Right lobe of liver (tissue), 6 donors: ENCODE results near the gene SCRN2. TPM values are rescaled to one million over a fixed set of nuclear protein-coding genes. Genes with fewer than 3 reads are reported as not detected.

ENCODE experiments used
- ATAC-seq, 4 donors: fragments of 200-7000 bp; cut with Tn5 transposase; one replicate each; pipeline ENCODE4 v1.9.1; 2020; ENCODE audit warnings: mild to moderate bottlenecking in 4 of 4, moderate library complexity in 4 of 4
- DNase-seq, 3 donors: peaks; one replicate each; pipeline ENCODE4 v3.0.0-alpha.2; 2020
- H3K27ac ChIP-seq, 3 donors: fragments of 200-600 bp; one replicate each; pipeline ENCODE4 v1.8.0; 2022
- H3K27me3 ChIP-seq, 2 donors: fragments of 200-600 bp; one replicate each; pipeline ENCODE4 v1.8.0; 2022
- H3K36me3 ChIP-seq, 4 donors: fragments of 200-600 bp; sonication (generic) in 1 of 4; one replicate each; pipeline versions ENCODE4 v1.5.1 to v1.8.0; 2017 to 2022; ENCODE audit warnings: control low read depth in 1 of 4
- H3K4me1 ChIP-seq, 4 donors: fragments of 200-600 bp; sonication (generic) in 1 of 4; one replicate each; pipeline versions ENCODE4 v1.5.1 to v1.8.0; 2017 to 2022; ENCODE audit warnings: control low read depth in 1 of 4
- H3K4me3 ChIP-seq, 3 donors: fragments of 200-600 bp; one replicate each; pipeline ENCODE4 v1.8.0; 2022
- H3K9me3 ChIP-seq, 4 donors: fragments of 200-600 bp; sonication (generic) in 1 of 4; one replicate each; pipeline versions ENCODE4 v1.5.1 to v1.8.0; 2017 to 2022; ENCODE audit warnings: control low read depth in 1 of 4
- POLR2A ChIP-seq: fragments of 450-650 bp; IDR thresholded peaks from one replicate; pipeline ENCODE4 v1.6.1; 2017; ENCODE audit warnings: antibody characterized with exemption, mild to moderate bottlenecking
- WGBS: methylation state at CpG from one replicate; pipeline ENCODE4 v1.1.6; 2018; ENCODE audit warnings: low coverage, low lambda C conversion rate; ENCODE audit not compliant: insufficient coverage; ENCODE audit errors: missing lambda C conversion rate; 5-methylcytosine and 5-hydroxymethylcytosine counted together
- intact Hi-C, 2 donors: fragments of 100-400 bp; cut with DNase I; formaldehyde crosslinking; loops; one replicate each; pipeline versions ENCODE4 v1.11.2 to v1.14.1; 2022
- total RNA-seq, 6 experiments: library from RNA; depleted of rRNA in 2 of 6; stranded (reverse); fragments of >200 nt in 2 of 6; fragmentation: NEBNext Ultra II Directional in 3 of 6; extraction: Animal tissue kit (Norgen Biotek cat#: 25700) in 3 of 6; gene quantifications; one replicate each; pipeline versions ENCODE4 v1.1.0 to v1.2.4, GENCODE V29; 2016 to 2023
- TF ChIP-seq, protein P1 (sequence below), 4 donors: fragments of 200-600 bp in 3 of 4; fragments of 450-650 bp in 1 of 4; IDR thresholded peaks; one replicate each; pipeline versions ENCODE4 v1.5.1 to v1.8.0; 2016 to 2022; ENCODE audit warnings: antibody characterized with exemption in 4 of 4, mild to moderate bottlenecking in 2 of 4
- donor health status: DM: no; HTN: yes; CAD: no.
- donor health status: DM: no; HTN: no; CAD: no.
- donor health status: DM: no; HTN: no; CAD: no.
- donor health status: DM: no; HTN: yes; CAD: no.
- donor health status: DM: no; HTN: yes; CAD: no.

SCRN2 gene
- total RNA-seq, 6 experiments from 2014 or later, result 18.1 to 25.7 (median 19.6) TPM

DNA sequence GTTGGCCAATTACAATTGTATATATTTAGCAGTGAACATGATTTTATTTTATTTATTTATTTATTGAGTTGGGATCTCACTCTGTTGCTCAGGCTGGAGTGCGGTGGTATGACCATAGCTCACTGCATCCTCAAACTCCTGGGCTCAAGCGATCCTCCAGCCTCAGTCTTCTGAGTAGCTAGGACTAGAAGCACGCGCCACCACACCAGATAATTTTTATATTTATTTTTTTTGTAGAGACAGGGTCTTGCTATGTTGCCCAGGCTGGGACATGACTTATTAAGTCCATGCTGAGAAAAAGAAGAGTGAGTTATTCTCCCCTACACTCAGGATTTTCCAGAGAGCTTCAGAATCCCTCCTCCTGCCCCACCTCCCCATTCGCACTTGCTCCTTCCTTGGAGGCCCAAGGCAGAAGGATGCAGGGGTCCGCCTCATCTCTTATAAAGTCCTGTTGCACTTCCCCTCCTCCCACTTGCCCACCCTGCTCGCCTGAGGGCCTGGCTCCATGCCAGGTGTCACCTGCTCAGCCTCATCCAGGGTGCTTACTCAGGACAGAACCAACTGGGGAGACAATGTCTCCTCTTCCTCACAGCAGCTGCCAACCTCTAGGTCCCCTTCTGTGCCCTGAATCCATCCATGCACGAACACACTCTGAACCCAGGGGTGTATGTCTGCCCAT is 38.8 kb upstream of the SCRN2 start:
- Histone ChIP-seq H3K4me3 (no peak overlapping the region), H3K27me3 (no peaks in the 10 kb centered on the region), H3K4me1 (peaks cover 0 to 8% (median 4%) of the 10 kb centered on the region in 4 donors), H3K27ac (no peak overlapping the region), H3K9me3 (no peaks in the 10 kb centered on the region), H3K36me3 (no peaks in the 10 kb centered on the region)
- no peak for ATAC-seq
- TF ChIP-seq POLR2A, result no peak
- TF ChIP-seq, protein P1, sequence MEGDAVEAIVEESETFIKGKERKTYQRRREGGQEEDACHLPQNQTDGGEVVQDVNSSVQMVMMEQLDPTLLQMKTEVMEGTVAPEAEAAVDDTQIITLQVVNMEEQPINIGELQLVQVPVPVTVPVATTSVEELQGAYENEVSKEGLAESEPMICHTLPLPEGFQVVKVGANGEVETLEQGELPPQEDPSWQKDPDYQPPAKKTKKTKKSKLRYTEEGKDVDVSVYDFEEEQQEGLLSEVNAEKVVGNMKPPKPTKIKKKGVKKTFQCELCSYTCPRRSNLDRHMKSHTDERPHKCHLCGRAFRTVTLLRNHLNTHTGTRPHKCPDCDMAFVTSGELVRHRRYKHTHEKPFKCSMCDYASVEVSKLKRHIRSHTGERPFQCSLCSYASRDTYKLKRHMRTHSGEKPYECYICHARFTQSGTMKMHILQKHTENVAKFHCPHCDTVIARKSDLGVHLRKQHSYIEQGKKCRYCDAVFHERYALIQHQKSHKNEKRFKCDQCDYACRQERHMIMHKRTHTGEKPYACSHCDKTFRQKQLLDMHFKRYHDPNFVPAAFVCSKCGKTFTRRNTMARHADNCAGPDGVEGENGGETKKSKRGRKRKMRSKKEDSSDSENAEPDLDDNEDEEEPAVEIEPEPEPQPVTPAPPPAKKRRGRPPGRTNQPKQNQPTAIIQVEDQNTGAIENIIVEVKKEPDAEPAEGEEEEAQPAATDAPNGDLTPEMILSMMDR (IDR thresholded peaks at IDR 0.05), result no peak
- intact Hi-C loops, result no loop called here
- no peak for DNase-seq
- 79% methylated on average over 6 of the region's 8 CpGs for WGBS

DNA sequence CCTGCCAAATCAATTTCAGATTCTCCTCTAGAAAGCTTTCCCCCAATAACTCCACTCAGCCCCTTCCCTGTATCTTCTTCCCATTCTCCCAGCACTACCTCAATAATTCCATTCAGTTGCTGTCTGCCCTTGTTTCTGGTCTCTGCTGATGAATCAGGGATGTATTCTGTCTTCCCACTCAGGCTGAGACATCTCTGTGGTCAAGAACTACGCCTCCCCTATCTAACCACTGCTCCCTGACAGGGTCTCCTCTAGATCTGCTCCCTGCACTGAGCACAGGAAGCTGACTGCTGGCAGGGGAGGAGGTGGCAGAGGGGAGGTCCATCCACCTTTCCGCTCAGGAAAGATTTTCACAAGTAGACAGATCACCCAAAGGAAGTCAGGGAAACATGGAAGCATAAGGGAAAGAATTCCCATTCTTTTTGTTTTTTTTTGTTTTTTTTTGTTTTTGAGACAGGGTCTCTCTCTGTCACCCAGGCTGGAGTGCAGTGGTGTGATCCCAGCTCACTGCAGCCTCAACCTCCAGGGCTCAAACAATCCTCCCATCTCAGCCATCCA is 38.0 kb upstream of the SCRN2 start:
- Histone ChIP-seq H3K9me3 (no peaks in the 10 kb centered on the region), H3K27ac (no peak overlapping the region), H3K4me1 (peaks cover 0 to 8% (median 4%) of the 10 kb centered on the region in 4 donors), H3K36me3 (no peaks in the 10 kb centered on the region), H3K27me3 (no peaks in the 10 kb centered on the region), H3K4me3 (no peak overlapping the region)
- ATAC-seq (no peak), DNase-seq (no peak)
- intact Hi-C loops, result no loop called here
- TF ChIP-seq POLR2A, result no peak
- TF ChIP-seq, protein P1 (IDR thresholded peaks at IDR 0.05), result no peak
- WGBS, result 72% methylated on average over 2 of the region's 2 CpGs

DNA sequence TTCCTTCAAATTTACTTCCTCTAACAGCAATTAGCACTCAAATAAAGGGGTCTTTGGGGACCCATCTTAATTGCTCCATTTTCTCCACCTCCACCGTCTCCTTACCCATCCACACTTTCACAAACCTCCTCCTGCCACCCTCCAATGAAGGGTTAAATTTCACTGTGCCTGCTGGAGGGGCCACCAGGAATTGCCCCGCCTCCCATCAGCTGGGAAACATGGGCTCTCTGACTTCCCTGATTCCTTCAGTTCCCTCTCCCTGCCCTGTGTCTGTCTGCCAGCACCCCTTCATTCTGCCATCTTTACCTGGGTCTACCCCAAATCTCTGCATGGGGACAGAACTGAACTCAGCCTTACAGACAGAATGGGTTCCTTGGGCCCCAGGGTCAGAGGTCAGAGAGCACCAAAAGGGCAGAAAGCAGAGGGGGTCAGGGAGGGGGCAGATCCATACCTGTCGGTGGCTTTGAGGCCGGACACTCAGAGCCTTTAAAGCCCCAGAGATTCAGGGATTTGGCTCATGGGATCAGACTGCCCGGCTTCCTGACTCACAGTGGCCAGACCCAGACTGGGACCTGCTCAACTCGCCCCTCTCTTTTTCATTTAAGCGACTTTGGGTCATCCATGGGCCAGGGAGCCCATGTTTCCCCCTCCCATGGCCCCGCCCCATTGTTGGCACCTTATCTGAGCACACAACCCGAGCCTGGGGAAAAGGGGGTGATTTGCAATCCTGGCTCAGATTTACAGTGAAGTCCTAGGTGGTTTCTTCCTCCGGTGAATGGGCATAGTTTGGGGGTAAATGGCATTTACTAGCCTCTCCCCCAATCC is 37.3 kb upstream of the SCRN2 start:
- 87% methylated on average over 5 of the region's 10 CpGs for WGBS
- no peaks in the 10 kb centered on the region for H3K27me3 ChIP-seq
- peak in 1 of 3 donors; percentile 14 for DNase-seq

DNA sequence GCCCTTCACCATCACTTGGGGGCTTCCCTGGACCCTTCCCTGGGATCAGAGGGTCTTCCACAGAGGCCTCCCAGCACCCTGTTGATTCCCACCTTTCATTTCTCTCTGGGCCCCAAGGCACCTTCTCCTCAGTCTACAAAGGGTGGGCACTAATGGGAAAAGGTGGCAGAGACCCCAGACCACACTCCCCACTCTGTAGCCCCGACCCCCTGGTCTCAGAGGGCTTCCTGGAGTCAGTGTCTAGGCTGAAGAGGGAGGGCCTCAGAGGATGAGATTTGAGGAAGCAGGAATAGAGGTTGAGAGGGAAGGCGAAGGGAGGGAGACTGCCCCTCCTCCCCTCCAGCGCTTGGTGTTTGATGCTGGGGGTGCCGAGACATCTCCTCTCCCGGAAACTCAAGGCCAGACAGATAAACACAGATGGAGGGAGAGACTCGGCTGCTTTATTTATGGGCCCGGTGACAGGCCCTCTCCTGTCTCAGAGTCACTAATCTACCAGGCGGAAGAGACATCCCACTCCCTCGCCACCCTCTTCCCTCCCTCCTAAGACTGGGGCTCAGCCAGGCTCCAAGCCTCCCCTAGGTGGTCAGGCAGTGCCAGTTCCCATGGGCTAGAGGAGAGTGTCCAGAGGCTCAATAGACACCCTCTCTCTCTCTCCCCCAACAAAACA is 36.4 kb upstream of the SCRN2 start:
- no peak for TF ChIP-seq POLR2A
- TF ChIP-seq, protein P1 (IDR thresholded peaks at IDR 0.05), result no peak
- Histone ChIP-seq H3K27ac (no peak overlapping the region), H3K9me3 (no peaks in the 10 kb centered on the region), H3K36me3 (no peaks in the 10 kb centered on the region), H3K4me3 (no peak overlapping the region), H3K27me3 (no peaks in the 10 kb centered on the region), H3K4me1 (peaks cover 0 to 8% (median 4%) of the 10 kb centered on the region in 4 donors)
- whole genome bisulfite sequencing, result 70% methylated on average over 2 of the region's 9 CpGs
- no peak for ATAC-seq
- DNase-seq, result peak in 1 of 3 donors; percentile 31
- intact Hi-C loops, result no loop called here

More for the DNA sequence above, 37.3 kb upstream of the SCRN2 start:
- Histone ChIP-seq H3K9me3 (no peaks in the 10 kb centered on the region), H3K36me3 (no peaks in the 10 kb centered on the region), H3K4me1 (peaks cover 0 to 8% (median 4%) of the 10 kb centered on the region in 4 donors), H3K27ac (no peak overlapping the region), H3K4me3 (no peak overlapping the region)
- no peak for ATAC-seq
- intact Hi-C loops, result no loop called here
- no peak for TF ChIP-seq POLR2A
- TF ChIP-seq, protein P1 (IDR thresholded peaks at IDR 0.05), result no peak
